Measurements from ENCODE around the gene HES2.
"Not testable (repeated sequence)": the region's sequence is repeated elsewhere in the genome, so short reads cannot be mapped to it uniquely, and the experiment has no call there.

GRCh38 chr1:6453895-6454855 lies 34.5 kb upstream of the HES2 start:
- not testable (repeated sequence) for TF ChIP-seq POLR2A, CTCF (IDR thresholded peaks at IDR 0.05)

Data from stomach (tissue), 4 donors.